IMR-90 (cell line): Measurements from ENCODE around the gene RPS8. TPM values are rescaled to one million over a fixed set of nuclear protein-coding genes. Genes with fewer than 3 reads are reported as not detected.
A peak's percentile ranks its signal among the peaks of the same experiment; 100 is the strongest.

Experiments
- ATAC-seq: fragments of 200-7000 bp; cut with Tn5 transposase; 2 replicates; pipeline ENCODE4 v1.9.1; 2020; ENCODE audit warnings: low read depth, mild to moderate bottlenecking, moderate library complexity
- BruUV-seq: library from RNA; stranded (reverse); fragments of 400-500 nt; replicated peaks from 2 replicates; lab custom pipeline; 2021; lab: Mats Ljungman, UMichigan
- CTCF ChIA-PET: fragments of 300-600 bp; formaldehyde crosslinking; extraction: SDS; loops from one replicate; lab custom pipeline; 2021; ENCODE audit warnings: antibody characterized with exemption; lab: Yijun Ruan, JAX
- POLR2A ChIA-PET: fragments of 300-600 bp; sonication (Branson Sonifier 250); formaldehyde crosslinking; loops from one replicate; lab custom pipeline; 2022; ENCODE audit warnings: antibody characterized with exemption; ENCODE audit not compliant: unreplicated experiment; lab: Charles Lee
- DNase-seq: peaks from one replicate; pipeline ENCODE4 v3.0.0; 2013
- H2AFZ ChIP-seq: replicated peaks from 2 replicates; pipeline ENCODE3; 2013; ENCODE audit warnings: low read length, mild to moderate bottlenecking; ENCODE audit not compliant: poor library complexity
- H2AK5ac ChIP-seq: 2 replicates; pipeline ENCODE4 v1.6.1; 2013; ENCODE audit warnings: low read depth, low read length, inconsistent platforms
- H2AK9ac ChIP-seq: replicated peaks from 2 replicates; pipeline ENCODE3; 2013; ENCODE audit warnings: mild to moderate bottlenecking, low read depth, low read length, moderate library complexity; ENCODE audit not compliant: poor library complexity
- H2BK120ac ChIP-seq: 2 replicates; pipeline ENCODE4 v1.6.1; 2013; ENCODE audit warnings: low read depth, low read length, inconsistent platforms
- H2BK15ac ChIP-seq: 3 replicates; pipeline ENCODE4 v1.6.1; 2013; ENCODE audit warnings: low read depth, low read length, inconsistent platforms
- H2BK20ac ChIP-seq: 2 replicates; pipeline ENCODE4 v1.6.1; 2013; ENCODE audit warnings: low read depth, mild to moderate bottlenecking, inconsistent platforms, low read length, moderate library complexity
- H2BK5ac ChIP-seq: 2 replicates; pipeline ENCODE4 v1.6.1; 2013; ENCODE audit warnings: mild to moderate bottlenecking, low read depth, low read length, inconsistent platforms; ENCODE audit not compliant: poor library complexity, severe bottlenecking
- H3K14ac ChIP-seq: replicated peaks from 2 replicates; pipeline ENCODE4 v1.6.1; 2013; ENCODE audit warnings: low read depth, low read length, inconsistent platforms
- H3K18ac ChIP-seq: 2 replicates; pipeline ENCODE4 v1.6.1; 2013; ENCODE audit warnings: low read depth, low read length, control low read depth
- H3K23ac ChIP-seq: 2 replicates; pipeline ENCODE4 v1.6.1; 2013; ENCODE audit warnings: low read depth, low read length, inconsistent platforms
- H3K27ac ChIP-seq: 2 replicates; pipeline ENCODE4 v1.5.1; 2013; ENCODE audit warnings: mild to moderate bottlenecking, control low read depth, low read length; ENCODE audit not compliant: insufficient read depth
- H3K27me3 ChIP-seq: 2 replicates; pipeline ENCODE4 v1.6.1; 2013; ENCODE audit warnings: low read length; ENCODE audit not compliant: control insufficient read depth, insufficient read depth
- H3K36me3 ChIP-seq: 2 replicates; pipeline ENCODE4 v1.6.1; 2013; ENCODE audit warnings: low read length, mixed read lengths; ENCODE audit not compliant: control insufficient read depth, insufficient read depth
- H3K4ac ChIP-seq: 2 replicates; pipeline ENCODE4 v1.6.1; 2013; ENCODE audit warnings: low read depth, low read length, inconsistent platforms
- H3K4me1 ChIP-seq: 2 replicates; pipeline ENCODE4 v1.6.1; 2013; ENCODE audit warnings: low read length, mixed read lengths; ENCODE audit not compliant: control insufficient read depth, insufficient read depth
- H3K4me2 ChIP-seq: 2 replicates; pipeline ENCODE4 v1.6.1; 2013; ENCODE audit warnings: low read depth, mild to moderate bottlenecking, control low read depth, low read length, moderate library complexity
- H3K4me3 ChIP-seq: 2 replicates; pipeline ENCODE4 v1.5.1; 2013; ENCODE audit warnings: low read depth, mild to moderate bottlenecking, control low read depth, low read length, moderate library complexity; ENCODE audit not compliant: insufficient read depth
- H3K56ac ChIP-seq: 2 replicates; pipeline ENCODE4 v1.6.1; 2013; ENCODE audit warnings: low read length, inconsistent platforms; ENCODE audit not compliant: insufficient read depth; ENCODE audit errors: extremely low read depth
- H3K79me1 ChIP-seq, 2 experiments: 2 replicates each; pipeline ENCODE4 v1.6.1; 2013; ENCODE audit warnings: low read length in 2 of 2, inconsistent platforms in 1 of 2, low read depth in 1 of 2
- H3K9ac ChIP-seq: 2 replicates; pipeline ENCODE4 v1.6.1; 2013; ENCODE audit warnings: low read depth, low read length, control low read depth
- H3K9me1 ChIP-seq: 2 replicates; pipeline ENCODE4 v1.6.1; 2013; ENCODE audit warnings: low read length, inconsistent platforms; ENCODE audit not compliant: insufficient read depth
- H3K9me3 ChIP-seq: 2 replicates; pipeline ENCODE4 v1.6.1; 2013; ENCODE audit warnings: low read length; ENCODE audit not compliant: control insufficient read depth, insufficient read depth
- H4K20me1 ChIP-seq: 2 replicates; pipeline ENCODE4 v1.6.1; 2013; ENCODE audit warnings: low read length, inconsistent platforms; ENCODE audit not compliant: insufficient read depth
- H4K5ac ChIP-seq: 2 replicates; pipeline ENCODE4 v1.6.1; 2013; ENCODE audit warnings: mild to moderate bottlenecking, low read depth, low read length, control low read depth
- H4K8ac ChIP-seq, 2 experiments: 2 replicates each; pipeline ENCODE4 v1.6.1; 2013; ENCODE audit warnings: low read depth in 2 of 2, low read length in 2 of 2, control low read depth in 1 of 2, inconsistent platforms in 1 of 2
- H4K91ac ChIP-seq: 2 replicates; pipeline ENCODE4 v1.6.1; 2013; ENCODE audit warnings: low read depth, low read length, inconsistent platforms; ENCODE audit not compliant: insufficient read depth
- BHLHE40 ChIP-seq: fragments of 150-350 bp; IDR thresholded peaks from 2 replicates; pipeline ENCODE4 v1.6.1; 2016; ENCODE audit warnings: mild to moderate bottlenecking, low read depth, low read length
- CEBPB ChIP-seq: IDR thresholded peaks from 2 replicates; pipeline ENCODE4 v1.6.1; 2012; ENCODE audit warnings: low read depth, low read length, improper control_type of control experiment
- CHD1 ChIP-seq: IDR thresholded peaks from 2 replicates; pipeline ENCODE4 v1.6.1; 2012; ENCODE audit warnings: low read depth, low read length, improper control_type of control experiment
- ELK1 ChIP-seq: fragments of 150-350 bp; IDR thresholded peaks from 2 replicates; pipeline ENCODE4 v1.6.1; 2016; ENCODE audit warnings: low read depth, mild to moderate bottlenecking, low read length, moderate library complexity, borderline replicate concordance
- FOS ChIP-seq: fragments of 150-350 bp; IDR thresholded peaks from 2 replicates; pipeline ENCODE4 v1.6.1; 2016; ENCODE audit warnings: low read depth, low read length
- MAFK ChIP-seq: IDR thresholded peaks from 2 replicates; pipeline ENCODE4 v1.6.1; 2012; ENCODE audit warnings: low read depth, low read length, improper control_type of control experiment
- MAZ ChIP-seq: IDR thresholded peaks from 2 replicates; pipeline ENCODE4 v1.6.1; 2012; ENCODE audit warnings: low read depth, mild to moderate bottlenecking, low read length, improper control_type of control experiment, moderate library complexity, borderline replicate concordance
- MXI1 ChIP-seq: IDR thresholded peaks from 2 replicates; pipeline ENCODE4 v1.6.1; 2012; ENCODE audit warnings: low read depth, mild to moderate bottlenecking, low read length, moderate library complexity, borderline replicate concordance
- NFE2L2 ChIP-seq: fragments of 150-350 bp; IDR thresholded peaks from 2 replicates; pipeline ENCODE4 v1.6.1; 2016; ENCODE audit warnings: low read depth, mild to moderate bottlenecking, low read length
- POLR2A ChIP-seq: IDR thresholded peaks from 2 replicates; pipeline ENCODE4 v1.6.1; 2012; ENCODE audit warnings: mild to moderate bottlenecking, low read depth, low read length
- RAD21 ChIP-seq: IDR thresholded peaks from 2 replicates; pipeline ENCODE4 v1.6.1; 2012; ENCODE audit warnings: low read length, improper control_type of control experiment
- RCOR1 ChIP-seq: IDR thresholded peaks from 2 replicates; pipeline ENCODE4 v1.6.1; 2012; ENCODE audit warnings: mild to moderate bottlenecking, low read length, improper control_type of control experiment; ENCODE audit not compliant: insufficient replicate concordance
- RFX5 ChIP-seq: IDR thresholded peaks from 2 replicates; pipeline ENCODE4 v1.8.0; 2012; ENCODE audit warnings: low read depth, mild to moderate bottlenecking, low read length, moderate library complexity
- SMC3 ChIP-seq: fragments of 150-350 bp; IDR thresholded peaks from 2 replicates; pipeline ENCODE4 v1.6.1; 2016; ENCODE audit warnings: low read depth, mild to moderate bottlenecking, antibody characterized with exemption, low read length, moderate library complexity
- USF2 ChIP-seq: fragments of 150-350 bp; IDR thresholded peaks from 2 replicates; pipeline ENCODE4 v1.6.1; 2017; ENCODE audit warnings: mild to moderate bottlenecking, antibody characterized with exemption, low read length, low read depth
- WGBS, 2 experiments: methylation state at CpG; one replicate each; pipeline versions ENCODE4 v1.1.5 to v1.1.7; 2013; ENCODE audit warnings: missing lambda C conversion rate in 2 of 2; ENCODE audit not compliant: insufficient read length in 1 of 2; ENCODE audit errors: extremely low coverage in 2 of 2; 5-methylcytosine and 5-hydroxymethylcytosine counted together
- dilution Hi-C: fragments of 300-500 bp; cut with HindIII; formaldehyde crosslinking; loops from one replicate; pipeline ENCODE4 v1.14.3; 2018; ENCODE audit warnings: low sequenced_read_pairs; ENCODE audit not compliant: unreplicated experiment
- in situ Hi-C: fragments of 300-500 bp; cut with MboI; formaldehyde crosslinking; loops from 3 replicates; pipeline ENCODE4 v1.14.3; 2019; ENCODE audit warnings: low sequenced_read_pairs, inconsistent platforms, mixed read lengths
- intact Hi-C: fragments of 100-400 bp; cut with micrococcal nuclease; formaldehyde crosslinking; loops from 2 replicates; pipeline ENCODE4 v1.10.0; 2022
- polyA plus RNA-seq, 3 experiments: library from polyadenylated mRNA; depleted of rRNA; stranded (reverse); fragments of >200 nt; gene quantifications; 2 replicates each; pipeline ENCODE4 v1.2.3, GENCODE V29; 2012; ENCODE audit warnings: low replicate concordance in 1 of 3
- total RNA-seq: library from RNA; depleted of rRNA; stranded (reverse); fragments of >200 nt; gene quantifications from 2 replicates; pipeline ENCODE4 v1.2.3, GENCODE V29; 2012

The RPS8 gene
- total and polyA plus RNA-seq, 2 of the 4 experiments (the other 2 are of a cell fraction): 2,171 to 2,255 TPM

GRCh38 chr1:44786841-44787426 is 11.6 kb downstream of the RPS8 start:
- Histone ChIP-seq H3K9ac (no peak overlapping the region), H3K4me2 (no peak overlapping the region), H4K91ac (no peak overlapping the region), H3K4me1 (peaks cover 8% of the 10 kb centered on the region; the same call in 1 of the 2 replicates), H3K27ac (no peak overlapping the region), H2AK5ac (no peak overlapping the region), H3K27me3 (peaks cover 2% of the 10 kb centered on the region; the same call in 1 of the 2 replicates), H3K14ac (no peak overlapping the region), H4K5ac (no peak overlapping the region), H3K4ac (no peak overlapping the region), H2AFZ (peak overlapping the region; percentile 95), H4K20me1 (no peaks in the 10 kb centered on the region), H2BK5ac (no peak overlapping the region), H3K56ac (no peak overlapping the region), H3K36me3 (no peaks in the 10 kb centered on the region), H2BK15ac (no peak overlapping the region), H3K18ac (no peak overlapping the region), H4K8ac (peak overlapping the region in 1 of 2 experiments; percentile 79; a peak in 2 of 4 replicates), H2BK20ac (no peak overlapping the region), H2BK120ac (no peak overlapping the region), H3K23ac (no peak overlapping the region), H2AK9ac (peak overlapping the region; percentile 50), H3K9me3 (no peaks in the 10 kb centered on the region), H3K9me1 (no peaks in the 10 kb centered on the region), H3K79me1 (no peaks in the 10 kb centered on the region), H3K4me3 (no peak overlapping the region)
- in situ Hi-C loops: no loop called here
- TF ChIP-seq RAD21 (no peak), CEBPB (no peak), SMC3 (no peak), RFX5 (no peak), FOS (no peak), CHD1 (no peak), POLR2A (no peak), MXI1 (no peak), BHLHE40 (no peak), MAFK (no peak), RCOR1 (no peak), MAZ (no peak), ELK1 (no peak), NFE2L2 (no peak), USF2 (no peak)
- intact Hi-C loops: no loop called here
- BruUV-seq: no TSS peak
- dilution Hi-C loops: no loop called here
- ATAC-seq (no peak), DNase-seq (no peak)
- 89% methylated on average over 5 of the region's 9 CpGs; no CpG with 5 or more reads in 1 of the 2 experiments for WGBS, 2 experiments
- ChIA-PET CTCF (interaction anchor here (1.4 kb wide), 1 partner anchor 13 kb away, joined by 9 read pairs; the partner anchor contains the start of gene PLK3), POLR2A (no interaction called here)
